ENCODE results near the gene TBCK. TPM values are rescaled to one million over a fixed set of nuclear protein-coding genes. Genes with fewer than 3 reads are reported as not detected.
"Not testable (repeated sequence)": the region's sequence is repeated elsewhere in the genome, so short reads cannot be mapped to it uniquely, and the experiment has no call there.

TBCK gene
- total RNA-seq, 1 donor from 2014 or later = 35.7 TPM

GRCh38 chr4:106323119-106323518 lies 7.1 kb upstream of the TBCK start:
- intact Hi-C loops (cut with DNase I) = no loop called here
- TF ChIP-seq CTCF (IDR thresholded peaks at IDR 0.05) = no peak
- Histone ChIP-seq H3K4me3 (no peak overlapping the region), H3K27ac (no peak overlapping the region), H3K27me3 (no peaks in the 10 kb centered on the region), H3K4me1 (peaks cover 0 to 5% of the 10 kb centered on the region in 2 donors), H3K9me3 (no peaks in the 10 kb centered on the region), H3K36me3 (peaks cover 24 to 36% of the 10 kb centered on the region in 2 donors)
- no peak for DNase-seq (ENCODE audit: low spot score in 2 of 2)

- intact Hi-C loops (cut with DNase I); DNase-seq (ENCODE audit: low spot score in 2 of 2); H3K27ac ChIP-seq; H3K9me3 ChIP-seq; H3K4me3 ChIP-seq; H3K27me3 ChIP-seq: not testable (repeated sequence)
- H3K4me1 ChIP-seq = peaks cover 3 to 17% of the 10 kb centered on the region in 2 donors
- H3K36me3 ChIP-seq = peaks cover 20 to 23% of the 10 kb centered on the region in 2 donors
Observed at GRCh38 chr4:106321814-106322213, 5.8 kb upstream of the TBCK start.

GRCh38 chr4:106321168-106321567 lies 5.2 kb upstream of the TBCK start:
- H3K4me3 ChIP-seq; DNase-seq (ENCODE audit: low spot score in 2 of 2); H3K27ac ChIP-seq; H3K9me3 ChIP-seq; H3K27me3 ChIP-seq; intact Hi-C loops (cut with DNase I): not testable (repeated sequence)
- Histone ChIP-seq H3K4me1 (peaks cover 3 to 17% of the 10 kb centered on the region in 2 donors), H3K36me3 (peaks cover 13 to 17% of the 10 kb centered on the region in 2 donors)

- no peak for TF ChIP-seq CTCF (IDR thresholded peaks at IDR 0.05)
- Histone ChIP-seq H3K4me1 (peaks cover 3 to 17% of the 10 kb centered on the region in 2 donors), H3K27ac (no peak overlapping the region), H3K36me3 (peaks cover 6 to 11% of the 10 kb centered on the region in 2 donors), H3K27me3 (no peaks in the 10 kb centered on the region), H3K4me3 (no peak overlapping the region), H3K9me3 (no peaks in the 10 kb centered on the region)
- no peak for DNase-seq (ENCODE audit: low spot score in 2 of 2)
- intact Hi-C loops (cut with DNase I) = no loop called here
Observed at GRCh38 chr4:106320235-106320634, 4.2 kb upstream of the TBCK start.

GRCh38 chr4:106318511-106318910 lies 2.5 kb upstream of the TBCK start:
- H3K4me3 ChIP-seq = peak overlapping the region in 1 of 2 donors; percentile 70
- DNase-seq (ENCODE audit: low spot score in 2 of 2) = no peak
- intact Hi-C loops (cut with DNase I) = loop anchor here (5.0 to 10.0 kb wide), 4 partner anchors 46 to 1174 kb away; partner anchors contain the start of genes GSTCD, INTS12 and TET2
- no peak overlapping the region for H3K27ac ChIP-seq
- H3K9me3 ChIP-seq = no peaks in the 10 kb centered on the region
- peaks cover 3 to 25% of the 10 kb centered on the region in 2 donors for H3K4me1 ChIP-seq
- H3K27me3 ChIP-seq = no peaks in the 10 kb centered on the region
- peaks cover 6 to 8% of the 10 kb centered on the region in 2 donors for H3K36me3 ChIP-seq
- no peak for TF ChIP-seq CTCF (IDR thresholded peaks at IDR 0.05)

GRCh38 chr4:106317815-106318214 lies 1.8 kb upstream of the TBCK start:
- Histone ChIP-seq H3K36me3 (peaks cover 6 to 8% of the 10 kb centered on the region in 2 donors), H3K4me1 (peaks cover 3 to 27% of the 10 kb centered on the region in 2 donors), H3K27me3 (no peaks in the 10 kb centered on the region), H3K27ac (no peak overlapping the region), H3K4me3 (peak overlapping the region in 1 of 2 donors; percentile 70), H3K9me3 (no peaks in the 10 kb centered on the region)
- intact Hi-C loops (cut with DNase I) = loop anchor here (2.0 to 10.0 kb wide), 5 partner anchors 46 to 1173 kb away; partner anchors contain the start of genes GSTCD, INTS12 and TET2
- no peak for TF ChIP-seq CTCF (IDR thresholded peaks at IDR 0.05)
- DNase-seq (ENCODE audit: low spot score in 2 of 2) = no peak

Measured in ascending aorta (tissue), 2 donors.